SK-N-MC (cell line): ENCODE data around the gene CXCR1.

Experiments
- EZH2 ChIP-seq: fragments of 200-600 bp; sonication (generic); IDR thresholded peaks from one replicate; pipeline ENCODE4 v1.6.1; 2017; ENCODE audit warnings: antibody characterized with exemption
- POLR2AphosphoS5 ChIP-seq: IDR thresholded peaks from 2 replicates; pipeline ENCODE4 v1.6.1; 2012; ENCODE audit warnings: mild to moderate bottlenecking, low read depth, low read length, borderline replicate concordance

DNA sequence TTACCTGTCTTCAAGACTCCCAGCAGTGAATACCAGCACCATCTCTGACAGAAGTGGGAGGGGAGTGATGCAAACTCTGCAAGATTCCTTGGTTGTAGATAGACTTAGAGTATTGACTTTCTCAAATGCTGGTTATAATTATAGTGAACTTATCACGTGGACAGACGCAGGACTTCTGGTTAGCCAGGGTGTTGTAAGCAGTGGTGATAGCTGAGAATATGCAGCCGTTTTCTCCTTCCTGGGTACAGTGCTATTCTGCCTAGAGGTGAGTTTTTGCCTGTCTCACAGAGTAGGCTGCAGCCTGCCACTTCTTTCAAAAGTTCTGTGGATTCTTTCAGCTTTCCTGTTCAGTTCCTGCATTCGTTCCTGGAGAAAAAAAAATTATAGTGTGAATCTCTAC, 41.7 kb downstream of the CXCR1 start:
- TF ChIP-seq EZH2 (no peak), POLR2AphosphoS5 (no peak)
